H1 (cell line): ENCODE data around the gene RTTN. TPM values are rescaled to one million over a fixed set of nuclear protein-coding genes. Genes with fewer than 3 reads are reported as not detected.

ENCODE experiments used
- CTCF ChIA-PET: fragments of 300-600 bp; sonication (Branson Sonifier 250); formaldehyde crosslinking; loops from one replicate; lab custom pipeline; 2021; ENCODE audit not compliant: partially characterized antibody; lab: Charles Lee
- POLR2A ChIA-PET: fragments of 300-600 bp; sonication (Branson Sonifier 250); formaldehyde crosslinking; loops from one replicate; lab custom pipeline; 2021; ENCODE audit warnings: inconsistent platforms; ENCODE audit not compliant: partially characterized antibody; lab: Charles Lee
- DNase-seq, 2 experiments: peaks; one replicate each; pipeline versions ENCODE4 v3.0.0 to v3.0.0-alpha.2; 2010 to 2022; ENCODE audit warnings: low spot score in 2 of 2, low read depth in 1 of 2, mixed read lengths in 1 of 2
- FAIRE-seq: peaks from 2 replicates; lab custom pipeline; 2011; peaks lifted over from hg19 to GRCh38; lab: Jason Lieb, UNC
- H2AFZ ChIP-seq: 2 replicates; pipeline ENCODE4 v1.8.1; 2012; ENCODE audit warnings: low read length, inconsistent platforms
- H2AK5ac ChIP-seq: 2 replicates; pipeline ENCODE4 v1.6.1; 2013; ENCODE audit warnings: low read depth, low read length
- H2BK120ac ChIP-seq: replicated peaks from 2 replicates; pipeline ENCODE3; 2013; ENCODE audit warnings: low read depth, low read length, inconsistent platforms
- H2BK12ac ChIP-seq: 2 replicates; pipeline ENCODE4 v1.6.1; 2013; ENCODE audit warnings: low read depth, low read length
- H2BK15ac ChIP-seq: 2 replicates; pipeline ENCODE4 v1.6.1; 2013; ENCODE audit warnings: low read length
- H2BK20ac ChIP-seq: 2 replicates; pipeline ENCODE4 v1.6.1; 2013; ENCODE audit warnings: low read length
- H2BK5ac ChIP-seq: 2 replicates; pipeline ENCODE4 v1.6.1; 2013; ENCODE audit warnings: low read depth, low read length
- H3K14ac ChIP-seq: 2 replicates; pipeline ENCODE4 v1.6.1; 2013; ENCODE audit warnings: inconsistent platforms; ENCODE audit not compliant: insufficient read length
- H3K18ac ChIP-seq: 2 replicates; pipeline ENCODE4 v1.6.1; 2013; ENCODE audit warnings: low read length; ENCODE audit errors: extremely low read depth
- H3K23ac ChIP-seq: 2 replicates; pipeline ENCODE4 v1.6.1; 2013; ENCODE audit warnings: inconsistent platforms; ENCODE audit not compliant: insufficient read length
- H3K23me2 ChIP-seq: 2 replicates; pipeline ENCODE4 v1.6.1; 2013; ENCODE audit warnings: low read depth, low read length
- H3K27ac ChIP-seq: 2 replicates; pipeline ENCODE4 v1.6.1; 2011; ENCODE audit warnings: low read depth, low read length, inconsistent platforms
- H3K27me3 ChIP-seq, 4 experiments: replicated peaks in 1 of 4; 1 replicate in 1 of 4; 2 replicates in 3 of 4; pipeline versions ENCODE4 v1.6.1 to v1.8.1; 2011 to 2013; ENCODE audit warnings: low read length in 3 of 4, mild to moderate bottlenecking in 3 of 4, inconsistent platforms in 2 of 4, mixed read lengths in 2 of 4, moderate library complexity in 1 of 4; ENCODE audit not compliant: control insufficient read depth in 3 of 4, insufficient read depth in 3 of 4; ENCODE audit errors: extremely low read depth in 1 of 4
- H3K36me3 ChIP-seq, 4 experiments: 2 replicates each; pipeline versions ENCODE4 v1.6.1 to v1.8.1; 2011 to 2013; ENCODE audit warnings: mild to moderate bottlenecking in 4 of 4, low read length in 3 of 4, moderate library complexity in 2 of 4, control low read depth in 1 of 4, inconsistent platforms in 1 of 4; ENCODE audit not compliant: insufficient read depth in 4 of 4, control insufficient read depth in 2 of 4
- H3K4ac ChIP-seq: replicated peaks from 2 replicates; pipeline ENCODE3; 2013; ENCODE audit warnings: low read length, low read depth, mixed read lengths, inconsistent platforms; ENCODE audit not compliant: insufficient read length
- H3K4me1 ChIP-seq, 4 experiments: replicated peaks in 1 of 4; 1 replicate in 1 of 4; 2 replicates in 3 of 4; pipeline versions ENCODE4 v1.6.1 to v1.8.1; 2011 to 2013; ENCODE audit warnings: low read length in 3 of 4, inconsistent platforms in 2 of 4, mixed read lengths in 1 of 4; ENCODE audit not compliant: insufficient read depth in 4 of 4, control insufficient read depth in 3 of 4
- H3K4me2 ChIP-seq, 2 experiments: 2 replicates each; pipeline versions ENCODE4 v1.6.1 to v1.8.1; 2011 to 2013; ENCODE audit warnings: low read depth in 2 of 2, low read length in 2 of 2, control low read depth in 1 of 2, inconsistent platforms in 1 of 2, mild to moderate bottlenecking in 1 of 2; ENCODE audit not compliant: insufficient read depth in 1 of 2
- H3K4me3 ChIP-seq, 4 experiments: fragments of 200-600, 300-600 bp in 1 of 4; sonication (generic), shearing (Covaris generic), sonication (Bioruptor Twin) in 1 of 4; 2 replicates each; pipeline versions ENCODE4 v1.5.1 to v1.8.1; 2011 to 2016; ENCODE audit warnings: low read length in 4 of 4, low read depth in 3 of 4, control low read depth in 2 of 4, inconsistent platforms in 2 of 4, mild to moderate bottlenecking in 2 of 4, mixed read lengths in 1 of 4, moderate library complexity in 1 of 4; ENCODE audit not compliant: insufficient read depth in 2 of 4; ENCODE audit errors: extremely low read depth in 1 of 4
- H3K56ac ChIP-seq: replicated peaks from 2 replicates; pipeline ENCODE3; 2013; ENCODE audit warnings: low read depth, mild to moderate bottlenecking, mixed read lengths, low read length, inconsistent platforms; ENCODE audit not compliant: insufficient read length
- H3K79me1 ChIP-seq: 2 replicates; pipeline ENCODE4 v1.6.1; 2013; ENCODE audit warnings: low read depth, low read length, control low read depth
- H3K79me2 ChIP-seq, 2 experiments: 2 replicates each; pipeline versions ENCODE4 v1.6.1 to v1.8.1; 2012 to 2013; ENCODE audit warnings: low read length in 2 of 2, mild to moderate bottlenecking in 2 of 2, inconsistent platforms in 1 of 2; ENCODE audit not compliant: insufficient read depth in 2 of 2, control insufficient read depth in 1 of 2
- H3K9ac ChIP-seq, 4 experiments: replicated peaks in 1 of 4; 1 replicate in 1 of 4; 2 replicates in 3 of 4; pipeline versions ENCODE4 v1.6.1 to v1.8.1; 2011 to 2013; ENCODE audit warnings: low read depth in 3 of 4, low read length in 3 of 4, control low read depth in 2 of 4, mild to moderate bottlenecking in 2 of 4, moderate library complexity in 2 of 4, inconsistent platforms in 1 of 4; ENCODE audit errors: extremely low read depth in 1 of 4
- H3K9me3 ChIP-seq, 2 experiments: 2 replicates each; pipeline versions ENCODE4 v1.6.1 to v1.8.1; 2012 to 2013; ENCODE audit warnings: mild to moderate bottlenecking in 2 of 2, moderate library complexity in 2 of 2, control low read depth in 1 of 2, inconsistent platforms in 1 of 2, low read depth in 1 of 2, low read length in 1 of 2, mixed read lengths in 1 of 2; ENCODE audit not compliant: insufficient read depth in 2 of 2
- H4K20me1 ChIP-seq, 2 experiments: replicated peaks in 1 of 2; 2 replicates each; pipeline versions ENCODE3 to v1.8.1; 2011 to 2013; ENCODE audit warnings: inconsistent platforms in 2 of 2, low read length in 2 of 2, mild to moderate bottlenecking in 1 of 2; ENCODE audit not compliant: insufficient read depth in 2 of 2, control insufficient read depth in 1 of 2
- H4K5ac ChIP-seq: 2 replicates; pipeline ENCODE4 v1.6.1; 2013; ENCODE audit warnings: low read length, low read depth, mixed read lengths, inconsistent platforms; ENCODE audit not compliant: insufficient read length
- H4K8ac ChIP-seq: 2 replicates; pipeline ENCODE4 v1.8.0; 2013; ENCODE audit warnings: mild to moderate bottlenecking, moderate library complexity, low read length, inconsistent platforms; ENCODE audit not compliant: insufficient read depth; ENCODE audit errors: extremely low read depth
- H4K91ac ChIP-seq: replicated peaks from 2 replicates; pipeline ENCODE3; 2013; ENCODE audit warnings: low read length, mixed read lengths, inconsistent platforms; ENCODE audit not compliant: insufficient read length
- CBX8 ChIP-seq: fragments of 300-800, 300-1000 bp; sonication (generic); IDR thresholded peaks from 2 replicates; pipeline ENCODE4 v1.7.1; 2016; ENCODE audit warnings: low read depth, low read length, borderline replicate concordance
- POLR2AphosphoS5 ChIP-seq: IDR thresholded peaks from 2 replicates; pipeline ENCODE4 v1.6.1; 2011; ENCODE audit warnings: low read depth, low read length
- RXRA ChIP-seq: IDR thresholded peaks from 2 replicates; pipeline ENCODE4 v1.6.1; 2011; ENCODE audit warnings: low read depth, mild to moderate bottlenecking, low read length, moderate library complexity; ENCODE audit not compliant: insufficient read depth
- SIX5 ChIP-seq: IDR thresholded peaks from 2 replicates; pipeline ENCODE4 v1.6.1; 2011; ENCODE audit warnings: mild to moderate bottlenecking, low read depth, low read length
- SRF ChIP-seq: IDR thresholded peaks from 2 replicates; pipeline ENCODE4 v1.6.1; 2011; ENCODE audit warnings: mild to moderate bottlenecking, low read depth, low read length, moderate library complexity
- WGBS, 2 experiments: shearing (Covaris generic) in 1 of 2; methylation state at CpG; one replicate each; pipeline versions ENCODE4 v1.1.6 to v1.1.7; 2013 to 2015; ENCODE audit warnings: low lambda C conversion rate in 2 of 2, mixed read lengths in 2 of 2, inconsistent platforms in 1 of 2, low coverage in 1 of 2, missing lambda C conversion rate in 1 of 2; ENCODE audit not compliant: insufficient replicate concordance in 2 of 2, insufficient coverage in 1 of 2, insufficient read length in 1 of 2; ENCODE audit errors: extremely low coverage in 1 of 2, missing lambda C conversion rate in 1 of 2; 5-methylcytosine and 5-hydroxymethylcytosine counted together
- polyA plus RNA-seq, 7 experiments: library from polyadenylated mRNA; depleted of rRNA in 3 of 7; stranded (reverse) in 5 of 7; unstranded in 2 of 7; fragments of >200 nt in 5 of 7; fragments of 200-250 nt in 2 of 7; gene quantifications; 1 replicate in 5 of 7; 2 replicates in 1 of 7; 4 replicates in 1 of 7; pipeline versions ENCODE4 v1.2.1 to v1.2.3, GENCODE V29; 2011 to 2013; ENCODE audit warnings: missing spikeins in 2 of 7, mixed read lengths in 2 of 7
- total RNA-seq: library from RNA; stranded (reverse); fragmentation: NEBNext Ultra II Directional; extraction: Animal tissue kit (Norgen Biotek cat#: 25700); gene quantifications from 2 replicates; pipeline ENCODE4 v1.2.1, GENCODE V29; 2021

Gene RTTN
- total and polyA plus RNA-seq, 2 of the 8 experiments (the other 6 are each of a cell fraction or from before 2014, with no cell fraction given) = 9.1 to 21.4 TPM

DNA sequence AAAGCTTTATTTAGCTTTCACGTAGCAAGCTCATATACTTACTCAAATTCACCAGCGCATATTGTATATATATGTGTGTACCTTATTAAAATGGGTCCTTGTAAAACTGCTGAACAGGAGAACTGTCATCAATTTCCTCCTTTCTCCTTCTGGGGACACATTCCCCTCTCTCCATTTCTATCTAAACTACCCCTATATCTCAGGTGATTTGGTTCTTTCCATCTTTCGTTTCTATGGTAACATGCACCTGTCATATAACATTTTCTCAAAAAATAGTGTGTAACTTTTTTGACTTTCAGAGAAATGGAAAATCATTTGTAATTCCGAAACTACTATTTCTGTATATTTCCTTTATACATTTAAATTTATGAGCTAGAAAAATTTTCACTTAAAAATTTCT lies 174.3 kb downstream of the RTTN start:
- no peak for TF ChIP-seq SIX5
- TF ChIP-seq POLR2AphosphoS5 = no peak
- no peak for TF ChIP-seq CBX8
- no peak for TF ChIP-seq RXRA
- TF ChIP-seq SRF = no peak
- Histone ChIP-seq H3K36me3 (no peaks in the 10 kb centered on the region; a peak in 1 of 8 replicates), H2AK5ac (no peak overlapping the region), H2BK120ac (no peak overlapping the region), H3K23me2 (no peaks in the 10 kb centered on the region), H2BK15ac (no peak overlapping the region), H3K27ac (no peak overlapping the region), H3K79me1 (no peaks in the 10 kb centered on the region), H4K20me1 (peaks cover 0 to 1% of the 10 kb centered on the region in 2 experiments), H2BK12ac (no peak overlapping the region), H4K8ac (no peak overlapping the region), H3K56ac (no peak overlapping the region), H3K4me1 (no peaks in the 10 kb centered on the region), H3K9ac (no peak overlapping the region), H3K14ac (no peak overlapping the region), H4K91ac (no peak overlapping the region), H3K18ac (no peak overlapping the region), H3K4ac (no peak overlapping the region), H3K79me2 (no peaks in the 10 kb centered on the region), H3K4me3 (no peak overlapping the region), H3K23ac (no peak overlapping the region), H2BK5ac (no peak overlapping the region), H4K5ac (no peak overlapping the region), H2BK20ac (no peak overlapping the region), H3K27me3 (no peaks in the 10 kb centered on the region), H2AFZ (no peak overlapping the region), H3K4me2 (no peak overlapping the region), H3K9me3 (no peaks in the 10 kb centered on the region)
- 91% methylated on average over 4 of the region's 4 CpGs; no CpG with 5 or more reads in 1 of the 2 experiments for WGBS, 2 experiments
- no peak for DNase-seq
- no peak for FAIRE-seq
- POLR2A ChIA-PET = no interaction called here
- CTCF ChIA-PET = interaction anchor here (0.6 to 1.2 kb wide), 2 partner anchors 9 to 63 kb away, joined by 3 to 4 read pairs; no protein-coding TSS in a partner anchor
